ENCODE measurements around the gene METTL23.
"Not testable (repeated sequence)": the region's sequence is repeated elsewhere in the genome, so short reads cannot be mapped to it uniquely, and the experiment has no call there.

The METTL23 gene

GRCh38 chr17:76713765-76714164 is 12.9 kb upstream of the METTL23 start:
- no peak for DNase-seq (ENCODE audit: low read depth, low spot score)

GRCh38 chr17:76714336-76714735 is 12.3 kb upstream of the METTL23 start:
- DNase-seq (ENCODE audit: low read depth, low spot score): no peak

GRCh38 chr17:76714822-76715495 is 11.7 kb upstream of the METTL23 start:
- no peak for DNase-seq (ENCODE audit: low read depth, low spot score)

GRCh38 chr17:76715496-76715830 is 11.2 kb upstream of the METTL23 start:
- no peak for DNase-seq (ENCODE audit: low read depth, low spot score)

GRCh38 chr17:76716146-76716838 is 10.3 kb upstream of the METTL23 start:
- no peak for DNase-seq (ENCODE audit: low read depth, low spot score)

GRCh38 chr17:76716839-76717215 is 9.8 kb upstream of the METTL23 start:
- DNase-seq (ENCODE audit: low read depth, low spot score): no peak

GRCh38 chr17:76718516-76718915 is 8.1 kb upstream of the METTL23 start:
- DNase-seq (ENCODE audit: low read depth, low spot score): no peak

GRCh38 chr17:76720211-76720610 is 6.4 kb upstream of the METTL23 start:
- no peak for DNase-seq (ENCODE audit: low read depth, low spot score)

- DNase-seq (ENCODE audit: low read depth, low spot score): no peak
Observed at GRCh38 chr17:76720941-76721340, 5.7 kb upstream of the METTL23 start.

GRCh38 chr17:76721463-76721862 is 5.2 kb upstream of the METTL23 start:
- no peak for DNase-seq (ENCODE audit: low read depth, low spot score)

GRCh38 chr17:76722279-76722678 is 4.4 kb upstream of the METTL23 start:
- no peak for DNase-seq (ENCODE audit: low read depth, low spot score)

- not testable (repeated sequence) for DNase-seq (ENCODE audit: low read depth, low spot score)
Observed at GRCh38 chr17:76722977-76723376, 3.7 kb upstream of the METTL23 start.

GRCh38 chr17:76723812-76724211 is 2.8 kb upstream of the METTL23 start:
- DNase-seq (ENCODE audit: low read depth, low spot score): no peak

GRCh38 chr17:76725580-76726230 is 934 bp upstream of the METTL23 start:
- no peak for DNase-seq (ENCODE audit: low read depth, low spot score)

- peak; percentile 91 for DNase-seq (ENCODE audit: low read depth, low spot score)
Observed at GRCh38 chr17:76726231-76726775, 336 bp upstream of the METTL23 start, which contains the start of gene JMJD6. Gene JMJD6 (minus strand): TSS chr17:76726606. CDS start chr17:76726475, 131 bp downstream.

- no peak for DNase-seq (ENCODE audit: low read depth, low spot score)
Observed at GRCh38 chr17:76727745-76728456, 1.3 kb downstream of the METTL23 start.

- not testable (repeated sequence) for DNase-seq (ENCODE audit: low read depth, low spot score)
Observed at GRCh38 chr17:76731800-76732733, 5.4 kb downstream of the METTL23 start.

GRCh38 chr17:76732734-76733617 is 6.3 kb downstream of the METTL23 start:
- DNase-seq (ENCODE audit: low read depth, low spot score): no peak

GRCh38 chr17:76733618-76733957 is 6.9 kb downstream of the METTL23 start:
- no peak for DNase-seq (ENCODE audit: low read depth, low spot score)
